Duodenal mucosa (tissue), 2 donors: ENCODE measurements around the gene COL27A1.

Experiments used
- H3K27ac ChIP-seq: one replicate; pipeline ENCODE4 v1.7.0; 2013; ENCODE audit warnings: low read depth, low read length
- H3K27me3 ChIP-seq, 2 donors: one replicate each; pipeline ENCODE4 v1.7.0; 2013; ENCODE audit warnings: low read length in 2 of 2, control low read depth in 1 of 2; ENCODE audit not compliant: insufficient read depth in 2 of 2, control insufficient read depth in 1 of 2
- H3K36me3 ChIP-seq, 2 donors: one replicate each; pipeline ENCODE4 v1.7.0; 2013; ENCODE audit warnings: low read length in 2 of 2, control low read depth in 1 of 2; ENCODE audit not compliant: insufficient read depth in 2 of 2, control insufficient read depth in 1 of 2
- H3K4me1 ChIP-seq, 2 donors: one replicate each; pipeline ENCODE4 v1.7.0; 2013; ENCODE audit warnings: low read length in 2 of 2, control low read depth in 1 of 2; ENCODE audit not compliant: insufficient read depth in 2 of 2, control insufficient read depth in 1 of 2
- H3K4me3 ChIP-seq, 2 donors: one replicate each; pipeline ENCODE4 v1.7.0; 2013; ENCODE audit warnings: low read length in 2 of 2, low read depth in 1 of 2
- H3K9ac ChIP-seq, 2 donors: one replicate each; pipeline ENCODE4 v1.7.0; 2013; ENCODE audit warnings: low read length in 2 of 2, low read depth in 1 of 2
- H3K9me3 ChIP-seq, 2 donors: one replicate each; pipeline ENCODE4 v1.7.0; 2013; ENCODE audit warnings: low read length in 2 of 2, control low read depth in 1 of 2; ENCODE audit not compliant: control insufficient read depth in 1 of 2

The COL27A1 gene

DNA sequence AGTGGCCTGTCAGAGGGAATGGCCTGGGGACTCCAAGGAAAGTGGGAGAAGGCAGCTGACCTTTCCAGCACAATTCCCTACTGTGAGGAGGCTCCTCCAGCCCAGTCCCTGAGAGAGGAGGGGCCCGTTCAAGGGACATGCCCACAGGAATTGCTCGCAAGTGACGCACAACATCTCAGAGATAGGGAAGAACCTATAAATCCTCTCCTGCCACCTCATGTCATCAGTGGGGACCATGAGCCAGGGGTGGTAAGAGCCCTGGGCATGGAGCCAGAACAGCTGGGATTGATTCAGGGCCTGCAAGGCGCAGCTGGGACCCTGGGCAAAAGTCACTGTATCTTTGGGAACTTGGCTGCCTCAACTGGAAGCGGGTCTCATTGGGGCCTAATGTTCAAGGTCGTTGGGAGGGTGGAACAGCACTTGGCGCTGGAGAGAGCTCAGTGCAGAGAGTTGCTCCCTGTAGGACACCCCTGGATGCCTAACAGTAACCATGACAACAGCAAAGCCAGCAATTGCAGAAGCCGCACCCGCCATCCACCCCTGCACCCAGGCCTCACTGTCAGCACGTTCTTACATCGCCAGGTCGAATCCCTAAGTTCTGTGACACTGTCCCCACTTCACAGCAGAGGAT is 126.3 kb downstream of the COL27A1 start:
- H3K9ac ChIP-seq: no peak overlapping the region
- H3K27me3 ChIP-seq: no peaks in the 10 kb centered on the region
- H3K4me3 ChIP-seq: no peak overlapping the region
- H3K4me1 ChIP-seq: peaks cover 10 to 12% of the 10 kb centered on the region in 2 donors
- no peaks in the 10 kb centered on the region for H3K36me3 ChIP-seq
- no peak overlapping the region for H3K27ac ChIP-seq
- H3K9me3 ChIP-seq: no peaks in the 10 kb centered on the region

DNA sequence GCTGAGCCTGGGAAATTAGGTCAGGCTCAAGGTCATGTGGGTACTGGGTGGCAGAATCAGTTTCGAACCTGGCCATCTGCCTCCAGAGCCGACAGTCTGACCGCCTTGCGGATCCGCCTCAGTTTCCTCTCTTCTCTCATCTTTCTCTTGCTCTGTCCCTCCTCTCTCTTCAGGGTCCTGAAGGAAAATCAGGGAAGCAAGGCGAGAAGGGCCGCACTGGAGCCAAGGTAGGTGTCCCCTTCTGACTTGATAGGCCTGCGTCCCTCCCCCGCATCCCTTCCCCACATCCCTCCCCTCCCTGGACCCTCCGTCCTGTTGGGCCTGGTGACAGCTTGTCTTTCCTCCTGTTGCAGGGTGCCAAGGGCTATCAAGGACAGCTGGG is 126.8 kb downstream of the COL27A1 start:
- Histone ChIP-seq H3K9ac (no peak overlapping the region), H3K27ac (no peak overlapping the region), H3K36me3 (no peaks in the 10 kb centered on the region), H3K4me3 (no peak overlapping the region), H3K9me3 (no peaks in the 10 kb centered on the region), H3K4me1 (peaks cover 10 to 12% of the 10 kb centered on the region in 2 donors), H3K27me3 (no peaks in the 10 kb centered on the region)

DNA sequence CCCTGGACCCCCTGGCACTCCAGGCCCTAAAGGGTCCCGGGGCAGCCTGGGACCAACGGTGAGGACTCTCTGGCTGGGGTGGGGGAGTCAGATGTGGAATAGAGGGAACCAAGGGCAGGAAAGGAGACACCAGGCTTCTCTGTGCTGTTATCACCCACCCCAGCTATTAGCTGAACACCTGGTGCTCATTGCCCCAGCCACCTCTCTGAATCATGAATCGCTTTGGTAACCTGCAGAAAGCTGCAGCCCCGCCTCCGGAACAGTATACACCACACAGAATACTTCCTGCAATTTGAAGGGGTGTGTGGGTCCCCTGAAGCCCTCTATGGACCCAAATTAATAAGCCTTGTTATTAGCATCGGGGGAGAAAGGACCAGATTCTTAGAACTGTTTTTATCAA is 127.2 kb downstream of the COL27A1 start:
- H3K4me1 ChIP-seq: peaks cover 10 to 12% of the 10 kb centered on the region in 2 donors
- no peaks in the 10 kb centered on the region for H3K27me3 ChIP-seq
- no peak overlapping the region for H3K27ac ChIP-seq
- no peak overlapping the region for H3K9ac ChIP-seq
- H3K4me3 ChIP-seq: no peak overlapping the region
- no peaks in the 10 kb centered on the region for H3K9me3 ChIP-seq
- H3K36me3 ChIP-seq: no peaks in the 10 kb centered on the region

DNA sequence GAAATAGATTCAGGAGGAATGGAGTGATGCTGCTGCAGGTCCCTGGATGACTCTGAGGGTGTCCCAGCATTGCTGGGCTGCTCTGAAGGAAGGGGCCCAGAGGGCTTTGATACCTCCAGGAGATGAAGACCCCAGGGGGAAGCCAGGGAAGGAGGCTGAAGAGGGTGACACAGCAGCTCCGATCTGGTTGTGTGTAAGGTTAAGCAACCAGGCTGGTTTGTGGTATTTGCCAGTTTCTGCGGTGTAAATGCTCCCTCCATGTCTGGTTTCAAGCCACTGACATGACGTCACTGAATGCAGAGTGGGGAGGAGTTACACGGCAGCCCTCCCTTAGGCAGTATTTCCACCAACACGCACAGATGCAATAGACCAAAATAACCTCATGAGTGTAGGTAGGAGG is 127.6 kb downstream of the COL27A1 start:
- H3K4me1 ChIP-seq: peaks cover 10 to 12% of the 10 kb centered on the region in 2 donors
- no peak overlapping the region for H3K4me3 ChIP-seq
- H3K9me3 ChIP-seq: no peaks in the 10 kb centered on the region
- no peak overlapping the region for H3K9ac ChIP-seq
- H3K36me3 ChIP-seq: no peaks in the 10 kb centered on the region
- no peaks in the 10 kb centered on the region for H3K27me3 ChIP-seq
- no peak overlapping the region for H3K27ac ChIP-seq

DNA sequence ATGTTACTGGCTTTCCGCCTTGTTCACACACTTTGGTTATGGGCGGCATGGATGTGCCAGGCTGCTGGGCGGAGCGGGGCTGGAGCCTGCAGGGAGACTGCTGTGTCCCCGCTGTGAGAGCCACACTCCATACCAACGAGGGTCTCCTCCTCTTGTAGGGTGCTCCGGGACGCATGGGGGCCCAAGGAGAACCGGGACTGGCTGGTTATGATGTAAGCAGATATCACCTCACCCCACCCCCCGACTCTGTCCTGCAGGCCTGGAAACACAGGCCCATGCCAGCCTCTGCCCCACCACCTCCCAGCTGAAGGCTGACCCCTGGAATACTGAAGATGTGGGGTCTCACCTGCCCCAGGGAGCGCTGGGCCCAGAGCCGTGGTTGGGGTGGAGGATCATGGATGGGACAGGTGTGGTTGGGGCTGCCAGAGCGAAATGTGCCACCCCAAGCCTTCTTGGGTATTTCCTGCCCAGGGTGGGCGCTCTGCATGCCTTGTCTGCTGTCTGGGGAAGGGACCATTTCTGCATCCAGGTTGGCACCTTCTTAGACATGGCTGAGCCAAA is 128.3 kb downstream of the COL27A1 start:
- Histone ChIP-seq H3K27ac (no peak overlapping the region), H3K4me1 (peaks cover 10 to 12% of the 10 kb centered on the region in 2 donors)

DNA sequence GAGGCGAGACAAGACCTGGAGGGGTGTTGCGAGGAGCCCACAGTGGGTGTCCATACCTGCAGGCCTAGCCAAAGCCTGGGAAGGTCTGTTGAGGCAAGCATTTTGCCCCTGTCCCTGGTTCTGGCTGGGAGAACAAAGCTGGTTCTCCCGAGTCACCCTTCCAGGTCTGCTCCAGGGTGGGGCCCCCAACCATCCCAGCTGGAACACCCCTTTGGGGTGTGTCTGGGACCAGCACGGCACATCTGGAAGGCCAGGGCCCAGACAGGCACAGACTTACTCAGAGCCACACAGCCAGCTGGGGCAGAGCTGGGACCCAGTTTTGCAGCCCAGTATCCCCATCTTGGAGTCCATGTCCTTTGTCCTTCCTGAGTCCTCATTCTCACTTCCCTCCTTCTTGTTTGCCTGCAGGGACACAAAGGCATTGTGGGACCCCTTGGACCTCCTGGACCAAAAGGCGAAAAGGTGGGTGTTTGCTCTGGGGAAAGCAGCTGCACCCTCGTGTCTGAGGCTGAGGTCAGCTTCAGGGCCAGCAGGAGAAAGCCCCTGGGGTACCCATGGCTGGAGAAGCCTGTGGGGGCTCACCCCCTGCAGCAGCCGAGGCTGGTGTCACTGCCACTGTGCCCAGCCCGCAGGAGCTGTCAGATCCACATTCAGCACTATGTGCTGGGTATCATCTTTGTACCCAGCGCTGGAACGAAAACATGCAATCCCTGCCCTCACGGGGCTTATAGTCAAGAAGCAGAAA is 129.2 kb downstream of the COL27A1 start:
- H3K27me3 ChIP-seq: no peaks in the 10 kb centered on the region
- no peaks in the 10 kb centered on the region for H3K9me3 ChIP-seq
- no peak overlapping the region for H3K9ac ChIP-seq
- no peaks in the 10 kb centered on the region for H3K36me3 ChIP-seq
- no peak overlapping the region for H3K27ac ChIP-seq
- H3K4me3 ChIP-seq: no peak overlapping the region
- peaks cover 10 to 12% of the 10 kb centered on the region in 2 donors for H3K4me1 ChIP-seq

More for the DNA sequence above, 128.3 kb downstream of the COL27A1 start:
- H3K9me3 ChIP-seq: no peaks in the 10 kb centered on the region
- no peaks in the 10 kb centered on the region for H3K27me3 ChIP-seq
- H3K9ac ChIP-seq: no peak overlapping the region
- H3K4me3 ChIP-seq: no peak overlapping the region
- no peaks in the 10 kb centered on the region for H3K36me3 ChIP-seq

DNA sequence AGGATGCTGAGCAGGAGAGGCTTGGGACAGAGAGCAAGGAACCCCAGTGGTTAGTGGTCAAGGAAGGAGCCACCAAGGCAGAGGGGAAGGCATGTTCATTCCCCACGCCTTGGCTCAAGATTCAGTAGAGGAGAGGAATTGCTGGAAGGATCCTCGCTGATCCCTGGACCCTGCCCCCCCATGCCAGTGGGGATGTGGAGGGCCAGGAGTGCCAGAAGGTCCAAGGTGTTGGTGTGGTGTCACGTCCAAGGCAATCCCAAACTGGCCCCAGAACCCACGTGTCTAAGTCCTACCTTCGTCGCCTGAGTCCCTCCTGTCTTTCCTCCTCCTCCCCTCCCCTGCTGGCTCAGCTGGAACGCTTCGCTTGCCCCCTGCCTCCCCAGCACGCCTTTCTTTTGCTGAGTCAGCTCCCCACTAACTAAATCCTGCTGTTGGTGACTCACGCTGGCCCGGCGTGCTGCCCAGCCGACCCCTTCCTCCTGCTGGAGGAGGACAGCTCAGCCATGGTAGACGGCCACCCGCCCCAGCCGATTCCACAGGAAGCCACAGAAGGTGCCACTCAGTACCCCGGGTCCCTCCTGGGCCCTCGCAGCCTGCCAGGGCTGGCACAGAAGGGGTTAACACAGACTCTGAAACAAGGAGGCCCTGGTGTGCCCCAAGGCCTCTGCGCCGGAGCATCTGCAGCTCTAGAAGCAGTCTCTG is 130.0 kb downstream of the COL27A1 start:
- Histone ChIP-seq H3K27ac (no peak overlapping the region), H3K4me3 (no peak overlapping the region), H3K36me3 (no peaks in the 10 kb centered on the region), H3K4me1 (peaks cover 10 to 12% of the 10 kb centered on the region in 2 donors), H3K9me3 (no peaks in the 10 kb centered on the region), H3K27me3 (no peaks in the 10 kb centered on the region), H3K9ac (no peak overlapping the region)

DNA sequence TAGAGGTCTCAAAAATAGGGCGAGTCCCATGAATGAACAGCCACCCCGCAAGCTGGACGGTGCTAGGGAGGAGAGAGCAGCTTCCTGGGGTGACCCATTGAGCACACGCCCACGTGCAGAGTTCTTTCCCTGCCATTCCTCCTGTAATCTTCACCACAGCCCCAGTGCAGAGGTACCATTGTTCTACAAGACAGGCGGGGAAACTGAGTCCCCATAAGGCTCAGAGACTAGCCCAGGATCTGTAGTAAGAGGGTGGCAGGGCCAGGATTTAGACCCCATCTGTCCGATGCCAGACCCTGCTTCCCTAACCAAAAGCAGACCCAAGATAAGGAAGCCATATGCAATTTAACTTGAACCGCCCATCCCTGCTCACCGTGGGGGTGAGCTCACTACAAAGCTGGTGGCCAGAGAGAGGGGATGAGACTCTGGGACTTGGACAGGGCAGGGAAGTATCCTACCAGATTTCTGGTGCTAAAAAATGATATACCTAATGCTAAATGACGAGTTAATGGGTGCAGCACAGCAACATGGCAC is 130.9 kb downstream of the COL27A1 start:
- Histone ChIP-seq H3K27ac (no peak overlapping the region), H3K4me1 (peaks cover 9 to 10% of the 10 kb centered on the region in 2 donors), H3K27me3 (no peaks in the 10 kb centered on the region), H3K4me3 (no peak overlapping the region), H3K36me3 (no peaks in the 10 kb centered on the region), H3K9me3 (no peaks in the 10 kb centered on the region), H3K9ac (no peak overlapping the region)

DNA sequence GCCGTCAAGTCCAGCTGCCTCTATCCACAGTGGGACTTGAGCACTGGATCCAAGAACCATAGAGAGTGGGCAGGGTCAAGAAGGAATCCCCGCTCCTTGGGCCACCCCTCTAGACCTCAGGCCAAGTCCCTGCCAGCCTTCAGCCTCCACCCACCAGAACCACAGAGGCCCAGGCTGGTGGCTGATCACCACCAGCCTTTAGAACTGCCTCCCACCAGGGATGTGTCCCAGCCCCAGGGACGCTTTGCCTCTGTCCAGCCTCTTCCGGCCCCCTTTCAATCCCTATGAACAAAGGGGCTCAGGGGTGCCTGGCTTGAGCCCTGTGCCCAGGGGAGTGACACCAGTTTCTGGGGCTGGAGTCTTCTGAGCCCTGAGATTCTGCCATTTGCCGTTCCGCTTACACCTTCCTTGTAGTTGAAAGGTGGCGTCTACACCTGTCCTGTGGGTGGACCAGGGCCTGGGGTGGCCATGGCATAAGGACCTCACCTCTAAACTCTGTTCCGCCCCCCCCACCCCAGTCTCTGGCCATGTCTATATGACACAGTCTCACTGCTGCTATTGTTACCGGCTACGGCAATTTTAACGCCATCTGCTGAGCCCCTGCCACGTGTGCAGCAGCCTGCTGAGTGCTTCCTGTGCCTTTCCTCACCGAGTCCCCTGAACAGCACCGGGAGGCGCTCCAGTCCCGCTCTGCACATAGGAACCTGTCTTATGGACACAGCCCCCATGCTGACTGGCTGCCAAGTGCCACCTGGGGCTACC is 131.8 kb downstream of the COL27A1 start:
- H3K4me1 ChIP-seq: peaks cover 3 to 4% of the 10 kb centered on the region in 2 donors
- no peak overlapping the region for H3K4me3 ChIP-seq
- H3K36me3 ChIP-seq: no peaks in the 10 kb centered on the region
- H3K27ac ChIP-seq: no peak overlapping the region
- no peaks in the 10 kb centered on the region for H3K27me3 ChIP-seq
- H3K9ac ChIP-seq: no peak overlapping the region
- no peaks in the 10 kb centered on the region for H3K9me3 ChIP-seq
